ENCODE data around the gene FAM163A.

DNA sequence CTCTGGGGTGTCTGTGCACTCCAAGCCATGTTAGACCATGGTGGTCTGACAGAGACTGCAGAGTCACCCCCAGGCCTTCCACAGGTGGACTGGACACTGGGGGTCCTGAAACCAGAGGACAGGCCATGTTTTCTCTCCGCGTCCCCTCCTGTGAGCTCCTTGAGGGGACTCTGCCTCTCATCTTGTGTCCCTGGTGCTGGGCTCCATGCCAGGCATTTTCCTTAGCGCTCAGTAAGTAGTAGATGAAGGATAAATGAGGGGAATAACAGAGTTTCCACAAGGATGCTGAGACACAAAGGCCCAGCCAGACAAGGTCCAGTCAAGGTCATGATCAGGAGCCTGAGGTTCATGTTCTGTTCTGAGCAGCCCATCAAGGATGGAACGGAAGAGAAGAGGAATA lies 57.4 kb downstream of the FAM163A start:
- TF ChIP-seq POLR2A (IDR thresholded peaks at IDR 0.05) (no peak), CTCF (IDR thresholded peaks at IDR 0.05) (no peak), POLR2AphosphoS5 (IDR thresholded peaks at IDR 0.05) (no peak), EP300 (IDR thresholded peaks at IDR 0.05) (no peak)

Measured in suprapubic skin (tissue), 4 donors.